ENCODE results near the gene TRPV2.

The TRPV2 gene

GRCh38 chr17:16459271-16459670, 43.9 kb downstream of the TRPV2 start:
- no peak for DNase-seq (ENCODE audit: low spot score)

- DNase-seq (ENCODE audit: low spot score), result no peak
Measured at GRCh38 chr17:16459855-16460550, 44.6 kb downstream of the TRPV2 start.

GRCh38 chr17:16460796-16461605, 45.6 kb downstream of the TRPV2 start:
- no peak for DNase-seq (ENCODE audit: low spot score)

GRCh38 chr17:16461606-16461866, 46.2 kb downstream of the TRPV2 start:
- DNase-seq (ENCODE audit: low spot score), result no peak

- no peak for DNase-seq (ENCODE audit: low spot score)
Measured at GRCh38 chr17:16462070-16462864, 46.9 kb downstream of the TRPV2 start.

GRCh38 chr17:16463358-16464302, 48.3 kb downstream of the TRPV2 start:
- no peak for DNase-seq (ENCODE audit: low spot score)

DNA sequence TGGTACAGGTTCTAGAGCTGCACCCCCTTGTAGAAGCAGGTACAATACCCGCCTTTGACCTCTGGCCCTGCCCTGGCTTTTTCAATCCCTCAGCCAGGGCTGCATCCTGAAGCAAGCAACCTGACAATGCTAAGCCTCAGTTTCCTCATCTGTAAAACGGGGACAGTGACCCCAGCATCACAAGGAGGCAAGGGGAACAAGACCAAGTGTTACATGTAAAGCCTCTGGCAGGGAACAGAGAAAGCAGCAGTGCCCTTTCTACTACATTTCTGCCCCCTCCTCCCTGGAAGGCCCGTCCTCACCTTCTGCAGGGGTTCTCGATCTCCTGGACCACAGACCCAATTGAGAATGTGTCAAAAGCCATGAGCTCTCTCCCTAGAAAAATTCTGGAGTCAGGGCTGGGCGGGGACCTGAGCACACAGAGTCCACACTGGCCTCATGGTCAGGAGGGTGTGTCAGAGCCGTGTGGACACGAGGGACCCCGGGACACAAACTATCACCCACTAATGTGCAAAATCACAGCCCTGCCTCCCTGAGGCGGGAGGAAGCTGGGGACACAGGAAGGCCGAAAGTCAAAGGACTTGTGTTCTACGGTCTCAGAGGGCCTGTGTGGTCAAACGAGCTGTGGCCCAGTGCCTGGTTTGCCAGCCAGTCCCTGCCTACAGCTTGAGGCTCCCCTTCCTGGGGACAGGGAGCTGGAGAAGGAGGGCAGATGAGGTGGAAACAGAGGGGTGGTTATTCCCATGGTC, 49.1 kb downstream of the TRPV2 start:
- DNase-seq (ENCODE audit: low spot score), result no peak

DNA sequence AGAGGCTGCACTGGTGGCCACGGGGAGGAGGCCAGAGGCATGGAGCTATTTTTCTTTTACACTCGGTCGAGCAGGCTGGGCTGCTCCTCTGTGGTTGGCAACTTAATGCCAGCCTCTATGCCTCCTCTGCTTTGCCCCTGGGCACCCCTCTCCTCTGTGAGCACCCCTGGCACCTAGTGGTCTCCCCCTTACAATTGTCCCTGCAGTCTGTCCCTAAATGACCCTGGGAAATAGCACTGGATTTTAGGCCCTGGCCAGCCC, 49.6 kb downstream of the TRPV2 start:
- no peak for DNase-seq (ENCODE audit: low spot score)

GRCh38 chr17:16465861-16466338, 50.5 kb downstream of the TRPV2 start:
- DNase-seq (ENCODE audit: low spot score), result no peak

GRCh38 chr17:16466407-16466806, 51.0 kb downstream of the TRPV2 start:
- no peak for DNase-seq (ENCODE audit: low spot score)

DNA sequence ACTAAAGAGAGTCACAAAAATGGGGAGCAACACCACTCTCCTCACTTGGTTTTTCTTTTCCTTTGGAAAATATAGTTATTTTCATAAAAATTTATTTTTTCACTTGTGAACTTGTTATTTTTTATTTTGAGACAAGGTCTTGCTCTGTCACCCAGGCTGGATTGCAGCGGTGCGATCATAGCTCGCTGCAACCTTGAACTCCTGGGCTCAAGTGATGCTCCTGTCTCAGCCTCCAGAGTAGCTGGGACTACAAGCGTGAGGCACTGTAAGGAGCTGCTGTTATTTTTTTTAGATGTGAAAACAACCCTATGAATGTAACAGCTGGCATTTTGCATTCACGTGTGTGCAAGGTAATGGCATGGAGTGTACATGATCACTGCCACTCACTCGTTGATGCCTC, 51.7 kb downstream of the TRPV2 start:
- no peak for DNase-seq (ENCODE audit: low spot score)

DNA sequence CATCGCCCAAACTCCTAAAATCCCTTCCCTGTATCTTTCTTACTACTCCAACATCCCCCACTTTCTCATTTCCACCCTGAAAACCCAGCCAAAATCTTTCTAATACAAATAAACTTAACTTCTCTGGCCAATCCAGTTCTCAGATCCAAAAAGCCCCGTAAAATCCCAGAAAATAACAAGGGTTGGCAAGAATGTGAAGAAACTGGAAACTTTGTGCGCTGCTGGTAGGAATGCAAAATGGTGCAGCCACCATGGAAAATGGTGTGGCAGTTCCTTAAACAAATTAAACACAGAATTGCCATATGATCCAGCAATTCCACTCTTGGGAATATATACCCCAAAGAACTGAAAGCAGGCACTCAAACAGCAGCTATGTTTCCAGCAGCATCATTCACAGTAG, 52.5 kb downstream of the TRPV2 start:
- DNase-seq (ENCODE audit: low spot score), result no peak

DNA sequence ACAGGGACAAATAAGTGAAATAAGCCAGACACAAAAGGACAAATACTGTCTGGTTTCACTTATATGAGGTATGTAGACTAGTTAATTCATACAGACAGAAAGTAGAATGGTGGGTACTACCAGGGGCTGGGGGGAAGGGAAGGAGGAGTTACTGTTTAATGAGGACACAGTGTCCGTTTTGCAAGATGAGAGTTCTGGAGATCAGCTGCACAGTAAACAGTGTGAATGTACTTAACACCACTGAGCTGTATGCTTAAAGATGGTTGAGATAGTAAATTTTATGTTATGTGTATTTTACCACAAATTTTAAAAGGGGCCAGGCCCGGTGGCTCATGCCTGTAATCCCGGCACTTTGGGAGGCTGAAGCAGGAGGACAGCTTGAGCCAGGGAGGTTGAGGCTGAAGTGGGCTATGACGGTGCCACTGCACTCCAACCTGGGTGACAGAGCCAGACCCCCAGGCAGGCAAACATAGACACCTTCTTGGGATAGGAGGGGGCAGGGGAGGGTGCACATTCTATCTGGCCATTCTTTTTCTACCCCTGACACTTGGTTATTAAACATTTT, 53.1 kb downstream of the TRPV2 start:
- DNase-seq (ENCODE audit: low spot score), result no peak

DNA sequence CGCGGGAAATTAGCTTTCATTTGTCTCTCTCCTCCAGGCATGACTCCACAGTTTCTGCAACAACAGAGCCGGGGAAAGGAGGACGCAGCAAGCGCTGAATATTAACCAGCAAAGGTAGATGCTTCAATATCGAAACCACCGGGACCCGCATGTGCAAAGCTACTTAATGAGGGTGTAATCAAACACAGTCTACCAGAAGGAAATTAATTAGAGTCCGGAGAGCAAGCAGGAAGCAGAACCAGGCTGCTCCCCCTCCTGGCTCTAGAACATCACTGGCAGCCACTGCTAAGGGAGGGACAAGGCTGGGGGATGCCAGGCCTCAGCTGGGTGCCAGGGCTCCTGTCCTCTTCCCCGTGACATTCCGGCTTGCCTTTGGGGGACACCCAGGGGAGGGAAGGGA, 54.9 kb downstream of the TRPV2 start:
- no peak for DNase-seq (ENCODE audit: low spot score)

DNA sequence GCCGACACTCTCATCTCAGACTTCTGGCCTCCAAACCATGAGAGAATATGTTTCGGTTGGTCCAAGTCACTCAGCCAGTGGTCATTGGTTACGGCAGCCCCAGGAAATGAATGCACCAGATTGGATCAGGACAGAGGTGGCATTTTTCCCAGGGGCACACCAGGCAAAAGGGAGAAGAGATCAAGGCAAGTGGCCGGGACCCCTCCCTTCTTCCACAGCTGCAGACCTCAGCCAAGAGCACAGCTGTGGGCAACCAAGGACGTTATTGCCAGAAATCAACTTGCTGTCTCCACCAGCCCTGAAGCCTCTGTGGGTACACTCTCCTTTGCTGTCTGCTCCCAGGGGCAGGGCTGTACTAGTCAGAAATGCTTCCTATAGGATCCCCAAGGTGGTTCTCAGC, 55.9 kb downstream of the TRPV2 start:
- DNase-seq (ENCODE audit: low spot score), result no peak

DNA sequence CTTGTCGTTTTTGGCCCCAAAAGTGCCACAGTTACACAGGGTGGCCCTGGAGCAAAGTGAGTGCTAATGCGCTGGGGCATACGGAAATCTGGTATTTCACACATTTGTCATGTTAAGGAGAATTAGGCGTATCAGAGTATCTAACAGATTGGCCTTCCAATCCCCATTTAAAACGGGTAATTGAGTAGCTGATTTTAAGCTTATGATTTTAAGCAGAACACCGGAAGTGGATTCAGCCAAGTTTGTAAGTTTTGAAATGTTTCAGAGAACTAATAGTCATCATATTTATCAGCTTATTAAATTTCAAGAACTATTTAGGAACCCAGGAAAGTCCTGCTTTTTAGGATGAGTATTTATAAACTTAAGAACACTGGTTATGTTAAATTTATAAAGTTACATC, 57.2 kb downstream of the TRPV2 start:
- DNase-seq (ENCODE audit: low spot score), result no peak

- no peak for DNase-seq (ENCODE audit: low spot score)
Measured at GRCh38 chr17:16473044-16474011, 58.0 kb downstream of the TRPV2 start.

DNA sequence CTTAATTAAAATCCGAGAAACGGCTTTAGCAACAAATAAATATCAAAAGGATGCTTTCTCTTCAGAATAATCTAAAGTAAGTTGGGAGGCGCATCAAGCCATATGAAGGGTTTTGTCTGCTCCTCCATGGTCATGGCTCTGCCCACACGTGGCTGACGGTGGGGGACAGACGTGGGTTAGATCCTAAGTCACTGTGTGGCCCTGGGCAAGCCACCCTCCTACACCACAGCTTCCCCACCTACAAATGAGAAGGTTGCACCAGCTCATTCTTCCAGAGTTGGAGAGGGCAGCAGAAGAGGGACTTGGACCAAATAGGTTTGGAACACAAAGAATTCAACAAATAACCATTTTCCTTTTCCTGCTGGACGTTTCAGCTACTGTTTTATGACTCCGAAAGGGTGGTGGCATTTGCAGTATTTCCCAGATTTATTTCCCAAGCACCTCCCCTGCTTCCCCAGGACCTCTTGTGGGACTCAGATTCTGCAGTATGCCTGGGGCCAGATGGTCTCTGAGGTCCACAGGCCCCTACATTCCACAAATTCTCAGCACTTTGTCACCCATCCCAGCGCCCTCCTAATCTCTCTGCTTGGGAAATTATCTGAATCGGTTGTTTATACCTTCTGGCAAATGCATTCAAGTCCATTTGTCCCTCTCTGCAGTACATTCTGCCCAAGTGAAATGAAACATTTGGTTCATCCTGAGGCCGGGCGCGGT, 58.8 kb downstream of the TRPV2 start:
- no peak for DNase-seq (ENCODE audit: low spot score)

DNA sequence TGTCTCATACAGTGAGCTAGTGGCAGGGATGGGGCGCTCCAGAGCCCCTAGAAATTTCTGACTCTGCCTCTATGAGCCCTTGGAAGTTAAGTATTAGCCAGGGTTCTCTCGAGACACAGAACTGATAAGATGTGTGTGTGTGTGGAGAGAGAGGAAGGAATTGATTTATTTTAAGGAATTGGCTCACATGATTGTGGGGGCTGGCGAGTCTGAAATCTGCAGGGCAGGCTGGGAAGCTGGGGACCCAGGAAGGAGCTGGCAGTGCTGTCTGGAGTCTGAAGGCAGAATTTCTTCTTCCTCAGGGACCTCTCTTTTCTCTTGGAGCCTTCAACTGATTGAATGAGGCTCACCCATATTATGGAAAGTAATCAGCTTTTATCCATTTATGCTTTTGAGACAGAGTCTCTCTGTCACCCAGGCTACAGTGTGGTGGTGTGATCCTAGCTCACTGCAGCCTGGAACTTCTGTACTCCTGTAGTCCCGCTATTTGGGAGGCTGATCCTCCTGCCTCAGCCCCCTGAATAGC, 59.9 kb downstream of the TRPV2 start:
- no peak for DNase-seq (ENCODE audit: low spot score)

Data from germinal center (tissue), 1 donor.